Measurements from ENCODE around the gene SALL2.

SALL2 gene

GRCh38 chr14:21475767-21476522, 50.2 kb downstream of the SALL2 start:
- TF ChIP-seq, protein P1, sequence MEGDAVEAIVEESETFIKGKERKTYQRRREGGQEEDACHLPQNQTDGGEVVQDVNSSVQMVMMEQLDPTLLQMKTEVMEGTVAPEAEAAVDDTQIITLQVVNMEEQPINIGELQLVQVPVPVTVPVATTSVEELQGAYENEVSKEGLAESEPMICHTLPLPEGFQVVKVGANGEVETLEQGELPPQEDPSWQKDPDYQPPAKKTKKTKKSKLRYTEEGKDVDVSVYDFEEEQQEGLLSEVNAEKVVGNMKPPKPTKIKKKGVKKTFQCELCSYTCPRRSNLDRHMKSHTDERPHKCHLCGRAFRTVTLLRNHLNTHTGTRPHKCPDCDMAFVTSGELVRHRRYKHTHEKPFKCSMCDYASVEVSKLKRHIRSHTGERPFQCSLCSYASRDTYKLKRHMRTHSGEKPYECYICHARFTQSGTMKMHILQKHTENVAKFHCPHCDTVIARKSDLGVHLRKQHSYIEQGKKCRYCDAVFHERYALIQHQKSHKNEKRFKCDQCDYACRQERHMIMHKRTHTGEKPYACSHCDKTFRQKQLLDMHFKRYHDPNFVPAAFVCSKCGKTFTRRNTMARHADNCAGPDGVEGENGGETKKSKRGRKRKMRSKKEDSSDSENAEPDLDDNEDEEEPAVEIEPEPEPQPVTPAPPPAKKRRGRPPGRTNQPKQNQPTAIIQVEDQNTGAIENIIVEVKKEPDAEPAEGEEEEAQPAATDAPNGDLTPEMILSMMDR (IDR thresholded peaks at IDR 0.05; ENCODE audit: borderline replicate concordance, extremely low read depth, low read length, poor library complexity, severe bottlenecking), result no peak
- DNase-seq, result no peak
- H3K27ac ChIP-seq (ENCODE audit: low read length), result peak overlapping the region; percentile 70

More at GRCh38 chr14:21475767-21476522, 50.2 kb downstream of the SALL2 start:
- ATAC-seq (ENCODE audit: insufficient read depth, low read depth), result no peak
- no peaks in the 10 kb centered on the region; the same call in 1 of the 2 replicates for H4K20me1 ChIP-seq (ENCODE audit: insufficient read depth, low read length)
- peaks cover 47% of the 10 kb centered on the region for H3K79me2 ChIP-seq (ENCODE audit: insufficient read depth, low read length)
- H3K36me3 ChIP-seq (ENCODE audit: insufficient read depth, low read length), result peaks cover 8% of the 10 kb centered on the region
- no peaks in the 10 kb centered on the region for H3K9me3 ChIP-seq (ENCODE audit: insufficient read depth, low read length, severe bottlenecking)
- peak overlapping the region; percentile 51 for H2AFZ ChIP-seq (ENCODE audit: low read depth, low read length)
- peak overlapping the region; percentile 43 to 81; a peak in 3 of 4 replicates for H3K4me3 ChIP-seq (ENCODE audit: low read depth in 1 of 2, low read length in 2 of 2)
- H3K4me2 ChIP-seq (ENCODE audit: insufficient read depth, low read length), result peak overlapping the region; percentile 64
- H3K4me1 ChIP-seq (ENCODE audit: insufficient read depth, low read length), result peaks cover 30% of the 10 kb centered on the region
- H3K27me3 ChIP-seq (ENCODE audit: insufficient read depth, low read length, poor library complexity), result no peaks in the 10 kb centered on the region
- peak overlapping the region; percentile 52 for H3K9ac ChIP-seq (ENCODE audit: low read depth, low read length)
